GM23338 (cell line): Measurements from ENCODE around the gene ARPC1A. TPM values are rescaled to one million over a fixed set of nuclear protein-coding genes. Genes with fewer than 3 reads are reported as not detected.

Experiments used
- ATAC-seq: fragments of 200-7000 bp; cut with Tn5 transposase; 3 replicates; pipeline ENCODE4 v1.9.1; 2020
- DNase-seq: peaks from one replicate; pipeline ENCODE4 v3.0.0-alpha.2; 2015; ENCODE audit warnings: low spot score
- H2AFZ ChIP-seq: fragments of 200-600 bp; sonication (generic); 2 replicates; pipeline ENCODE4 v1.8.0; 2016; ENCODE audit warnings: antibody characterized with exemption, mild to moderate bottlenecking, moderate library complexity
- H3F3A ChIP-seq: fragments of 200-600 bp; sonication (generic); replicated peaks from 2 replicates; pipeline ENCODE4 v1.8.0; 2017; ENCODE audit warnings: antibody characterized with exemption, mixed run types, low read depth
- H3K27ac ChIP-seq: fragments of 200-600 bp; sonication (generic); 2 replicates; pipeline ENCODE4 v1.6.1; 2016; ENCODE audit warnings: low read depth
- H3K27me3 ChIP-seq: fragments of 200-600 bp; sonication (generic); 2 replicates; pipeline ENCODE4 v1.8.0; 2016; ENCODE audit warnings: mild to moderate bottlenecking, mixed run types, moderate library complexity; ENCODE audit not compliant: insufficient read depth
- H3K36me3 ChIP-seq: fragments of 200-600 bp; sonication (generic); 2 replicates; pipeline ENCODE4 v1.8.0; 2016; ENCODE audit warnings: mild to moderate bottlenecking; ENCODE audit not compliant: insufficient read depth
- H3K4me1 ChIP-seq: fragments of 200-600 bp; sonication (generic); 2 replicates; pipeline ENCODE4 v1.8.0; 2016; ENCODE audit warnings: mild to moderate bottlenecking, moderate library complexity; ENCODE audit not compliant: insufficient read depth
- H3K4me2 ChIP-seq: fragments of 200-600 bp; sonication (generic); 2 replicates; pipeline ENCODE4 v1.7.1; 2017; ENCODE audit warnings: mixed run types
- H3K4me3 ChIP-seq: fragments of 200-600 bp; sonication (generic); 2 replicates; pipeline ENCODE4 v1.6.1; 2016; ENCODE audit warnings: mixed run types
- H3K79me2 ChIP-seq: fragments of 200-600 bp; sonication (generic); replicated peaks from 2 replicates; pipeline ENCODE4 v1.8.0; 2017; ENCODE audit warnings: mild to moderate bottlenecking; ENCODE audit not compliant: insufficient read depth
- H3K9me2 ChIP-seq: fragments of 200-600 bp; sonication (generic); 2 replicates; pipeline ENCODE4 v1.8.0; 2017; ENCODE audit not compliant: insufficient read depth
- H4K20me1 ChIP-seq: fragments of 200-600 bp; sonication (generic); replicated peaks from 2 replicates; pipeline ENCODE4 v1.8.0; 2017; ENCODE audit warnings: mild to moderate bottlenecking; ENCODE audit not compliant: insufficient read depth
- H3K27ac Mint-ChIP-seq: 2 replicates; pipeline ENCODE4 v1.8.0; 2020; ENCODE audit warnings: inconsistent platforms, mild to moderate bottlenecking, moderate library complexity, mixed read lengths
- H3K27me3 Mint-ChIP-seq: 3 replicates; pipeline ENCODE4 v1.8.0; 2022; ENCODE audit warnings: low read depth, mild to moderate bottlenecking, moderate library complexity, mixed read lengths, inconsistent platforms; ENCODE audit not compliant: insufficient read depth, poor library complexity
- H3K36me3 Mint-ChIP-seq: 3 replicates; pipeline ENCODE4 v1.8.0; 2021; ENCODE audit warnings: low read depth, mild to moderate bottlenecking, inconsistent platforms, moderate library complexity, mixed read lengths
- H3K4me1 Mint-ChIP-seq: 3 replicates; pipeline ENCODE4 v1.8.0; 2020; ENCODE audit warnings: mild to moderate bottlenecking, inconsistent platforms, mixed read lengths
- H3K4me3 Mint-ChIP-seq: 3 replicates; pipeline ENCODE4 v1.8.0; 2021; ENCODE audit warnings: moderate library complexity, mild to moderate bottlenecking, inconsistent platforms, mixed read lengths
- H3K9me3 Mint-ChIP-seq: 3 replicates; pipeline ENCODE4 v1.8.0; 2020; ENCODE audit warnings: moderate library complexity, mild to moderate bottlenecking, inconsistent platforms, mixed read lengths
- EZH2phosphoT487 ChIP-seq: fragments of 200-600 bp; sonication (generic); IDR thresholded peaks from one replicate; pipeline ENCODE4 v1.8.1; 2018; ENCODE audit warnings: antibody characterized with exemption; ENCODE audit not compliant: unreplicated experiment
- JUNB ChIP-seq: IDR thresholded peaks from one replicate; pipeline ENCODE4 v1.6.1; 2016; ENCODE audit warnings: antibody characterized with exemption; ENCODE audit not compliant: unreplicated experiment
- NANOG ChIP-seq: IDR thresholded peaks from 2 replicates; pipeline ENCODE4 v1.6.1; 2016; ENCODE audit warnings: antibody characterized with exemption, borderline replicate concordance
- POLR2AphosphoS5 ChIP-seq: IDR thresholded peaks from 2 replicates; pipeline ENCODE4 v1.6.1; 2016; ENCODE audit warnings: antibody characterized with exemption, low read depth
- STAT1 ChIP-seq: IDR thresholded peaks from one replicate; pipeline ENCODE4 v1.6.1; 2016; ENCODE audit warnings: antibody characterized with exemption; ENCODE audit not compliant: unreplicated experiment
- ZNF331 ChIP-seq: fragments of 250-450 bp; sonication (Bioruptor Pico); IDR thresholded peaks from 2 replicates; pipeline ENCODE4 v1.5.0; 2020; ENCODE audit warnings: low read depth, mild to moderate bottlenecking, moderate library complexity
- polyA plus RNA-seq: library from polyadenylated mRNA; unstranded; fragments of >200 nt; fragmentation: Nextera tagmentation; extraction: Ambion mirVana; gene quantifications from 2 replicates; pipeline ENCODE4 v1.2.1, GENCODE V29; 2016
- total RNA-seq: library from RNA; depleted of rRNA; stranded (reverse); fragments of >200 nt; shearing (Covaris generic); gene quantifications from 2 replicates; pipeline ENCODE4 v1.2.3, GENCODE V29; 2014
- TF ChIP-seq, protein P1 (sequence below): IDR thresholded peaks from one replicate; pipeline ENCODE4 v1.6.1; 2018; ENCODE audit warnings: antibody characterized with exemption; ENCODE audit not compliant: unreplicated experiment
- TF ChIP-seq, protein P2 (sequence below), 2 experiments: fragments of 200-600 bp in 1 of 2; sonication (generic) in 1 of 2; conservative IDR thresholded peaks; 2 replicates each; pipeline versions ENCODE4 v1.5.1 to v1.6.1; 2016 to 2017; ENCODE audit warnings: antibody characterized with exemption in 2 of 2, low read depth in 2 of 2, mild to moderate bottlenecking in 2 of 2, moderate library complexity in 1 of 2

Gene ARPC1A
- total and polyA plus RNA-seq, 2 experiments from 2014 or later = 108 to 210 TPM

DNA sequence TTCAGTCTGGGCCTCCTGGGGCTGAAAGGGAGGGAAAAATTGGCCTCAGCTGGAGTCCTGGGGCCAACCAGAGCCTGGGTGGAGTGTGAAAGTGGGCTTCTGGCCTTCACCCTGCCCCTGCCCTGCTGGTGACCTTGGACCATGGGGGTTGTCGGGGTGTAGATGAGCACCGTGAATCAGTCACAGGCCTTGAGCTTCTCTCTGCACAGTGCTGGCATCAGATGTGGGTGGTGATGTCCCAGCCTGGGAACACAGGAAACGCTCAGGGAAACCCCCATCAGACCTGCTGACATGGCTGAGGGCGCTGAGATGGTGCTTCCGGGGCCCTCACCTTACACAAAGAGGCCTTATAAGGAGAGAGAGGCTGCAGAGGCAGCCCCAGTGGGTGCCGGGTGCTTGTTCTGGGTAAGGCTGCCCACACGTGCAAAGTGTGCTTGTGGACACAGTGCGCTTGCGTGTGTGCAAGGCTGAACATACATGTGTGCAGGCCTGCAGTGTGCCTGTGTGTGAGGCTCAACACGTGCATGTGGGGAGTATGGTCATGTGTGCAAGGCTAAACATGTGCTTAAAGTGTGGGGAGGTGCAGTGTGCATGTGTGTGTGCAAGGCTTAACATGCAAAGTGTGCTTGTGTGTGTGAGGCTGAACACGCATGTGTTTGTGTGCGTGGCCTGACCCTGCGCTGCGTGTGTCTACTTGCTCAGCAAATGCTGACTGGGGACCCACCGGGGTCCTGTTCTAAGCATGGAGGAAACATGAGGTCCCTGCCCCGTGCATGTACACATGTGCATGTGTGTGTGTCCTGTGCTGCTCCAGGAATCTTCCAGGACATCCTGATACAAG is 55.3 kb downstream of the ARPC1A start:
- H3K36me3 ChIP-seq = no peaks in the 10 kb centered on the region
- peaks cover 19% of the 10 kb centered on the region for H3K79me2 ChIP-seq
- H3K4me3 Mint-ChIP-seq = no peak overlapping the region
- peaks cover 12% of the 10 kb centered on the region for H3K36me3 Mint-ChIP-seq
- H3K9me3 Mint-ChIP-seq = no peaks in the 10 kb centered on the region
- ATAC-seq = no peak
- H3K9me2 ChIP-seq = no peaks in the 10 kb centered on the region
- H4K20me1 ChIP-seq = peaks cover 22% of the 10 kb centered on the region
- no peak overlapping the region for H2AFZ ChIP-seq
- H3K4me1 Mint-ChIP-seq = peaks cover 14% of the 10 kb centered on the region
- H3K27ac Mint-ChIP-seq = peak overlapping the region; percentile 72; the same call in 1 of the 2 replicates
- no peak overlapping the region for H3K27ac ChIP-seq
- H3K27me3 Mint-ChIP-seq = peaks cover 13% of the 10 kb centered on the region
- 0 out of 2 replicates have a peak, but pooled peaks cover 10% of the 10 kb centered on the region for H3K4me1 ChIP-seq
- no peak overlapping the region for H3K4me2 ChIP-seq
- TF ChIP-seq, protein P1, sequence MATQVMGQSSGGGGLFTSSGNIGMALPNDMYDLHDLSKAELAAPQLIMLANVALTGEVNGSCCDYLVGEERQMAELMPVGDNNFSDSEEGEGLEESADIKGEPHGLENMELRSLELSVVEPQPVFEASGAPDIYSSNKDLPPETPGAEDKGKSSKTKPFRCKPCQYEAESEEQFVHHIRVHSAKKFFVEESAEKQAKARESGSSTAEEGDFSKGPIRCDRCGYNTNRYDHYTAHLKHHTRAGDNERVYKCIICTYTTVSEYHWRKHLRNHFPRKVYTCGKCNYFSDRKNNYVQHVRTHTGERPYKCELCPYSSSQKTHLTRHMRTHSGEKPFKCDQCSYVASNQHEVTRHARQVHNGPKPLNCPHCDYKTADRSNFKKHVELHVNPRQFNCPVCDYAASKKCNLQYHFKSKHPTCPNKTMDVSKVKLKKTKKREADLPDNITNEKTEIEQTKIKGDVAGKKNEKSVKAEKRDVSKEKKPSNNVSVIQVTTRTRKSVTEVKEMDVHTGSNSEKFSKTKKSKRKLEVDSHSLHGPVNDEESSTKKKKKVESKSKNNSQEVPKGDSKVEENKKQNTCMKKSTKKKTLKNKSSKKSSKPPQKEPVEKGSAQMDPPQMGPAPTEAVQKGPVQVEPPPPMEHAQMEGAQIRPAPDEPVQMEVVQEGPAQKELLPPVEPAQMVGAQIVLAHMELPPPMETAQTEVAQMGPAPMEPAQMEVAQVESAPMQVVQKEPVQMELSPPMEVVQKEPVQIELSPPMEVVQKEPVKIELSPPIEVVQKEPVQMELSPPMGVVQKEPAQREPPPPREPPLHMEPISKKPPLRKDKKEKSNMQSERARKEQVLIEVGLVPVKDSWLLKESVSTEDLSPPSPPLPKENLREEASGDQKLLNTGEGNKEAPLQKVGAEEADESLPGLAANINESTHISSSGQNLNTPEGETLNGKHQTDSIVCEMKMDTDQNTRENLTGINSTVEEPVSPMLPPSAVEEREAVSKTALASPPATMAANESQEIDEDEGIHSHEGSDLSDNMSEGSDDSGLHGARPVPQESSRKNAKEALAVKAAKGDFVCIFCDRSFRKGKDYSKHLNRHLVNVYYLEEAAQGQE = no peak
- no peak for TF ChIP-seq STAT1
- no peak for TF ChIP-seq POLR2AphosphoS5
- TF ChIP-seq, protein P2, sequence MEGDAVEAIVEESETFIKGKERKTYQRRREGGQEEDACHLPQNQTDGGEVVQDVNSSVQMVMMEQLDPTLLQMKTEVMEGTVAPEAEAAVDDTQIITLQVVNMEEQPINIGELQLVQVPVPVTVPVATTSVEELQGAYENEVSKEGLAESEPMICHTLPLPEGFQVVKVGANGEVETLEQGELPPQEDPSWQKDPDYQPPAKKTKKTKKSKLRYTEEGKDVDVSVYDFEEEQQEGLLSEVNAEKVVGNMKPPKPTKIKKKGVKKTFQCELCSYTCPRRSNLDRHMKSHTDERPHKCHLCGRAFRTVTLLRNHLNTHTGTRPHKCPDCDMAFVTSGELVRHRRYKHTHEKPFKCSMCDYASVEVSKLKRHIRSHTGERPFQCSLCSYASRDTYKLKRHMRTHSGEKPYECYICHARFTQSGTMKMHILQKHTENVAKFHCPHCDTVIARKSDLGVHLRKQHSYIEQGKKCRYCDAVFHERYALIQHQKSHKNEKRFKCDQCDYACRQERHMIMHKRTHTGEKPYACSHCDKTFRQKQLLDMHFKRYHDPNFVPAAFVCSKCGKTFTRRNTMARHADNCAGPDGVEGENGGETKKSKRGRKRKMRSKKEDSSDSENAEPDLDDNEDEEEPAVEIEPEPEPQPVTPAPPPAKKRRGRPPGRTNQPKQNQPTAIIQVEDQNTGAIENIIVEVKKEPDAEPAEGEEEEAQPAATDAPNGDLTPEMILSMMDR (conservative IDR thresholded peaks at IDR 0.05; ENCODE audit: low read depth in 2 of 2) = no peak
- TF ChIP-seq ZNF331 (CRISPR knock-in tag) = no peak
- no peak for TF ChIP-seq NANOG
- TF ChIP-seq EZH2phosphoT487 = no peak
- H3F3A ChIP-seq = no peaks in the 10 kb centered on the region
- no peak for DNase-seq
- no peaks in the 10 kb centered on the region for H3K27me3 ChIP-seq
- H3K4me3 ChIP-seq = no peak overlapping the region

DNA sequence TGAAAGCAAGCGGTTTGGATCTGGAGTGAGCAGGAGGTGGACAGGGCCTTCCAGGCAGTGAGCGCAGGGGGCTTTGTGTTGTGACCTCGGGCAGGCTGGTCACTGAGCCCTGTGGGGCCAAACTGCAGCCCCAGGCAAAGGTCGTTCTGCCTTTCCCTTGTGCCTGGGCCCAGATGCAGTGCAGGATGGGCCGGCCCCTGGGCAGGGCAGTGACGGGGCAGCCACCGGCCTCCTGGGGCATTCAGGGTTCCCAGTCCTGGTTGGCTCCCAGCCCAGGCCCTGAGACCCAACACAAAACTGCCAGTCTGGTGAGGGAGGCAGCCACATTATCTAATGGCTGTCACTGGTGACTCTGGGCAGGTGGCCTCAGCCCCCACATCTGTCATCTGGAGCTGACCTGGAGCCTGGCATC is 56.0 kb downstream of the ARPC1A start:
- Histone ChIP-seq H3F3A (no peaks in the 10 kb centered on the region), H3K4me3 (no peak overlapping the region), H3K36me3 (no peaks in the 10 kb centered on the region), H2AFZ (no peak overlapping the region), H3K27me3 (no peaks in the 10 kb centered on the region), H3K4me1 (0 out of 2 replicates have a peak, but pooled peaks cover 10% of the 10 kb centered on the region), H3K27ac (no peak overlapping the region), H3K9me2 (no peaks in the 10 kb centered on the region), H4K20me1 (peaks cover 17% of the 10 kb centered on the region; the same call in 1 of the 2 replicates), H3K79me2 (peaks cover 13% of the 10 kb centered on the region), H3K4me2 (no peak overlapping the region)
- TF ChIP-seq, protein P2 (conservative IDR thresholded peaks at IDR 0.05; ENCODE audit: low read depth in 2 of 2) = no peak
- TF ChIP-seq JUNB = no peak
- Mint-ChIP-seq H3K36me3 (peaks cover 17% of the 10 kb centered on the region), H3K4me3 (no peak overlapping the region), H3K9me3 (no peaks in the 10 kb centered on the region), H3K27ac (no peak overlapping the region), H3K4me1 (peaks cover 14% of the 10 kb centered on the region), H3K27me3 (peaks cover 13% of the 10 kb centered on the region)
- ATAC-seq = no peak
- no peak for DNase-seq
